HG03045 (cell line): Measurements from ENCODE around the gene HSPD1.

Experiments used
- ATAC-seq: cut with Tn5 transposase; IDR thresholded peaks from one replicate; pipeline ENCODE4 v1.9.1; 2021; ENCODE audit warnings: mild to moderate bottlenecking, moderate library complexity; ENCODE audit not compliant: unreplicated experiment

The HSPD1 gene

GRCh38 chr2:197499594-197500502, at the start of gene HSPD1, which contains the start of gene HSPE1:
Gene HSPD1, minus strand, starts transcription at chr2:197499840. Its CDS starts 992 bp downstream, at chr2:197498848.
Gene HSPE1, plus strand, starts transcription at chr2:197500379. Its CDS starts 58 bp downstream, at chr2:197500437.
- ATAC-seq = peak; percentile 84

- no peak for ATAC-seq
These were observed 48.9 kb upstream of the HSPD1 start for GRCh38 chr2:197548582-197548981.

- no peak for ATAC-seq
These were observed 47.7 kb upstream of the HSPD1 start for GRCh38 chr2:197547163-197547900.

GRCh38 chr2:197543206-197543605, 43.6 kb upstream of the HSPD1 start:
- ATAC-seq = no peak

- no peak for ATAC-seq
These were observed 40.1 kb upstream of the HSPD1 start for GRCh38 chr2:197539734-197540133.

GRCh38 chr2:197538412-197538811, 38.8 kb upstream of the HSPD1 start:
- no peak for ATAC-seq

- no peak for ATAC-seq
These were observed 17.5 kb upstream of the HSPD1 start for GRCh38 chr2:197517150-197517549.

- ATAC-seq = peak; percentile 23
These were observed 16.7 kb upstream of the HSPD1 start for GRCh38 chr2:197516393-197516761.

- ATAC-seq = peak; percentile 92
These were observed 16.2 kb upstream of the HSPD1 start, which contains the start of gene MOB4 for GRCh38 chr2:197515739-197516392. Gene MOB4, plus strand, starts transcription at chr2:197516066. Its CDS starts 21 bp downstream, at chr2:197516087.

- ATAC-seq = peak; percentile 0
These were observed 15.7 kb upstream of the HSPD1 start for GRCh38 chr2:197515315-197515738.

- ATAC-seq = no peak
These were observed 15.1 kb upstream of the HSPD1 start for GRCh38 chr2:197514754-197515153.

- no peak for ATAC-seq
These were observed 14.3 kb upstream of the HSPD1 start for GRCh38 chr2:197513915-197514314.

GRCh38 chr2:197506658-197507057, 7.0 kb upstream of the HSPD1 start:
- ATAC-seq = no peak

- no peak for ATAC-seq
These were observed 4.9 kb upstream of the HSPD1 start for GRCh38 chr2:197504512-197504911.

- no peak for ATAC-seq
These were observed 4.4 kb upstream of the HSPD1 start for GRCh38 chr2:197504000-197504399.

GRCh38 chr2:197502685-197503084, 3.0 kb upstream of the HSPD1 start:
- no peak for ATAC-seq

- no peak for ATAC-seq
These were observed 2.6 kb upstream of the HSPD1 start for GRCh38 chr2:197502201-197502600.

GRCh38 chr2:197500503-197501131, 977 bp upstream of the HSPD1 start:
- peak; percentile 8 for ATAC-seq

- ATAC-seq = peak; percentile 19
These were observed 575 bp downstream of the HSPD1 start for GRCh38 chr2:197498937-197499593.
